K562 (cell line): ENCODE results near the gene ACSL5. TPM values are rescaled to one million over a fixed set of nuclear protein-coding genes. Genes with fewer than 3 reads are reported as not detected.
A peak's percentile ranks its signal among the peaks of the same experiment; 100 is the strongest.

ENCODE experiments used
- ATAC-seq: fragments of 200-7000 bp; cut with Tn5 transposase; 3 replicates; pipeline ENCODE4 v1.9.1; 2020; ENCODE audit warnings: moderate library complexity
- BruUV-seq: library from RNA; stranded (reverse); fragments of 400-500 nt; replicated peaks from 2 replicates; lab custom pipeline; 2021; lab: Mats Ljungman, UMichigan
- CTCF ChIA-PET: fragments of 300-600 bp; formaldehyde crosslinking; extraction: SDS; loops from one replicate; lab custom pipeline; 2021; ENCODE audit warnings: low intra/inter-chr PET ratio; lab: Yijun Ruan, JAX
- POLR2A ChIA-PET: fragments of 300-600, 350-650 bp; sonication (Branson Sonifier 250); formaldehyde crosslinking; extraction: SDS; loops from one replicate; lab custom pipeline; 2021; ENCODE audit warnings: antibody characterized with exemption, inconsistent platforms; lab: Yijun Ruan, JAX
- DNase-seq, 4 experiments: peaks; one replicate each; pipeline versions ENCODE4 v3.0.0 to v3.0.0-alpha.2; 2011 to 2018; ENCODE audit warnings: low spot score in 3 of 4, mixed read lengths in 3 of 4; ENCODE audit errors: extremely low read depth in 1 of 4
- FAIRE-seq: peaks from 2 replicates; lab custom pipeline; 2011; peaks lifted over from hg19 to GRCh38; lab: Jason Lieb, UNC
- H2AFZ ChIP-seq: 2 replicates; pipeline ENCODE4 v1.6.0; 2011; ENCODE audit warnings: low read depth, low read length, control low read depth, inconsistent platforms
- H3K27ac ChIP-seq: fragments of 200-600 bp; 3 replicates; pipeline ENCODE4 v1.8.0; 2011; ENCODE audit warnings: low read depth, mild to moderate bottlenecking, control low read depth, inconsistent platforms, low read length, moderate library complexity, mixed read lengths; ENCODE audit errors: extremely low read depth
- H3K27me3 ChIP-seq, 2 experiments: fragments of 300-600 bp in 1 of 2; 2 replicates in 1 of 2; 3 replicates in 1 of 2; pipeline versions ENCODE4 v1.6.0 to v1.8.0; 2011; ENCODE audit warnings: inconsistent platforms in 2 of 2, low read length in 2 of 2, mild to moderate bottlenecking in 1 of 2, mixed read lengths in 1 of 2, moderate library complexity in 1 of 2; ENCODE audit not compliant: control insufficient read depth in 2 of 2, insufficient read depth in 2 of 2
- H3K36me3 ChIP-seq: fragments of 300-600 bp; 3 replicates; pipeline ENCODE4 v1.8.0; 2011; ENCODE audit warnings: mild to moderate bottlenecking, low read length, inconsistent platforms; ENCODE audit not compliant: control insufficient read depth, insufficient read depth
- H3K4me1 ChIP-seq, 2 experiments: fragments of 200-600 bp in 1 of 2; replicated peaks in 1 of 2; 2 replicates in 1 of 2; 3 replicates in 1 of 2; pipeline versions ENCODE4 v1.5.1 to v1.8.0; 2011; ENCODE audit warnings: inconsistent platforms in 2 of 2, low read length in 2 of 2, mild to moderate bottlenecking in 1 of 2, mixed read lengths in 1 of 2, moderate library complexity in 1 of 2; ENCODE audit not compliant: control insufficient read depth in 2 of 2, insufficient read depth in 2 of 2
- H3K4me2 ChIP-seq: 2 replicates; pipeline ENCODE4 v1.6.1; 2011; ENCODE audit warnings: low read length, control low read depth, inconsistent platforms, mixed read lengths; ENCODE audit not compliant: insufficient read depth
- H3K4me3 ChIP-seq: fragments of 200-600 bp; sonication (generic), shearing (Covaris generic); 2 replicates; pipeline ENCODE4 v1.5.1; 2016; ENCODE audit warnings: control low read depth, inconsistent platforms
- H3K79me2 ChIP-seq: fragments of 200-600 bp; 3 replicates; pipeline ENCODE4 v1.8.0; 2011; ENCODE audit warnings: low read length, inconsistent platforms; ENCODE audit not compliant: control insufficient read depth, insufficient read depth
- H3K9ac ChIP-seq, 2 experiments: 2 replicates each; pipeline versions ENCODE4 v1.6.0 to v1.6.1; 2011; ENCODE audit warnings: low read depth in 2 of 2, low read length in 2 of 2, control low read depth in 1 of 2, inconsistent platforms in 1 of 2, mild to moderate bottlenecking in 1 of 2, mixed read lengths in 1 of 2; ENCODE audit not compliant: insufficient read depth in 1 of 2
- H3K9me1 ChIP-seq: one replicate; pipeline ENCODE4 v1.6.0; 2011; ENCODE audit warnings: inconsistent platforms, mild to moderate bottlenecking, low read length, moderate library complexity; ENCODE audit not compliant: control insufficient read depth, insufficient read depth
- H3K9me3 ChIP-seq: replicated peaks from 2 replicates; pipeline ENCODE4 v1.5.1; 2011; ENCODE audit warnings: low read depth, low read length, inconsistent platforms; ENCODE audit not compliant: control insufficient read depth, insufficient read depth
- H4K20me1 ChIP-seq: replicated peaks from 2 replicates; pipeline ENCODE4 v1.6.1; 2011; ENCODE audit warnings: low read length, inconsistent platforms, mixed read lengths; ENCODE audit not compliant: control insufficient read depth, insufficient read depth
- ATF3 ChIP-seq, 2 experiments: fragments of 450-650 bp in 1 of 2; sonication (generic) in 1 of 2; formaldehyde crosslinking in 1 of 2; IDR thresholded peaks in 1 of 2; conservative IDR thresholded peaks in 1 of 2; 2 replicates each; pipeline versions ENCODE4 v1.6.1 to v1.8.1; 2016 to 2023; ENCODE audit warnings: mild to moderate bottlenecking in 2 of 2, moderate library complexity in 2 of 2, inconsistent platforms in 1 of 2, missing genetic modification reagents in 1 of 2
- CEBPB ChIP-seq: fragments of 450-650 bp; IDR thresholded peaks from 2 replicates; pipeline ENCODE4 v1.6.1; 2016; ENCODE audit warnings: missing genetic modification characterization, missing compliant biosample characterization
- KAT7 ChIP-seq: sonication (generic); formaldehyde crosslinking; IDR thresholded peaks from 2 replicates; pipeline ENCODE4 v1.8.0; 2022; ENCODE audit warnings: missing genetic modification reagents, mild to moderate bottlenecking, borderline replicate concordance
- VEZF1 ChIP-seq: fragments of 200-800 bp; sonication (Bioruptor generic); IDR thresholded peaks from 2 replicates; pipeline ENCODE4 v1.6.1; 2017; ENCODE audit warnings: missing genetic modification characterization, missing compliant biosample characterization
- ZNF263 ChIP-seq: sonication (generic); formaldehyde crosslinking; IDR thresholded peaks from 2 replicates; pipeline ENCODE4 v1.8.0; 2022; ENCODE audit warnings: mild to moderate bottlenecking, missing genetic modification reagents, borderline replicate concordance
- WGBS: fragments of 100-300 bp; shearing (Covaris generic); methylation state at CpG from one replicate; pipeline ENCODE4 v1.1.6; 2016; ENCODE audit warnings: low coverage, mixed read lengths; ENCODE audit not compliant: insufficient coverage; ENCODE audit errors: missing lambda C conversion rate; 5-methylcytosine and 5-hydroxymethylcytosine counted together
- in situ Hi-C: fragments of 300-500 bp; cut with MboI; formaldehyde crosslinking; loops from 4 replicates; pipeline ENCODE4 v1.15.0; 2018; ENCODE audit warnings: inconsistent platforms, mixed read lengths
- intact Hi-C: fragments of 100-400 bp; cut with micrococcal nuclease; formaldehyde crosslinking; loops from 2 replicates; pipeline ENCODE4 v1.14.2; 2022
- polyA plus RNA-seq, 8 experiments: library from polyadenylated mRNA; depleted of rRNA in 4 of 8; stranded (reverse) in 5 of 8; unstranded in 3 of 8; fragments of >200 nt; fragmentation: Nextera tagmentation in 2 of 8; fragmentation: Illumina TruSeq in 1 of 8; extraction: Ambion mirVana in 2 of 8; extraction: Trizol in 1 of 8; gene quantifications; 2 replicates each; pipeline versions ENCODE4 v1.2.1 to v1.2.3, GENCODE V29; 2011 to 2014; ENCODE audit warnings: inconsistent platforms in 1 of 8, missing spikeins in 1 of 8
- total RNA-seq, 7 experiments: library from RNA; depleted of rRNA in 6 of 7; stranded (reverse); fragments of >200 nt in 6 of 7; fragmentation: Illumina TruSeq in 2 of 7; extraction: Trizol in 2 of 7; gene quantifications; 2 replicates each; pipeline versions ENCODE4 v1.2.1 to v1.2.3, GENCODE V29; 2011 to 2021; ENCODE audit warnings: low replicate concordance in 1 of 7

Gene ACSL5
- total and polyA plus RNA-seq, 9 of the 15 experiments (the other 6 are each of a cell fraction or from before 2014, with no cell fraction given), result 0.19 to 1.4 (median 0.55) TPM

DNA sequence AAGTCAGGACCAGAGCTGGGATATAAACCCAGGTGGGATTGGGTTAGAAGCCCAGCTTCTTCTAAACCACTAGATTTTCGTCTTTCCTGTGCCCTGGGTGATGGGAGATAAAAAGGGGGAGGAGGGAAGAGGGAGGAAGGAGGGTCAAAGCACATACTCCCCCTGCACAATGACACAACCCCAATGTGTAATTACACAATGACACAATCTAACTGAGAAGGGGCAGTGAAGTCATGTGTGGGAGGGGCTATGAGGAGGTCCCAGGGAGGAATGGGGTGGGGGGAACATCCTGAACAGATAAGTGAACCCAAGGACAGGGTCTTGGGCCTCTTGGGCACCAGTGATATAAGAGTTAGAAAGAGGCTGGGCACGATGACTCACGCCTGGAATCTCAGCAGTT is 46.2 kb upstream of the ACSL5 start:
- peak in 2 of 4 experiments; percentile 4 to 11 for DNase-seq
- H2AFZ ChIP-seq, result no peak overlapping the region

More for the DNA sequence above, 46.2 kb upstream of the ACSL5 start:
- no peak overlapping the region for H3K4me3 ChIP-seq
- peaks cover 0 to 3% of the 10 kb centered on the region in 2 experiments; a peak in 1 of 5 replicates for H3K4me1 ChIP-seq
- ATAC-seq (no peak), FAIRE-seq (no peak)
- no peak overlapping the region for H3K9ac ChIP-seq
- no peaks in the 10 kb centered on the region for H3K79me2 ChIP-seq
- TF ChIP-seq ATF3 (IDR thresholded peaks at IDR 0.05), result peak; percentile 52
- TF ChIP-seq ATF3 (CRISPR knock-in tag; conservative IDR thresholded peaks at IDR 0.05), result no peak
- peak; percentile 40; the same call in 1 of the 2 replicates for TF ChIP-seq VEZF1 (CRISPR knock-in tag)
- TF ChIP-seq ZNF263 (CRISPR knock-in tag), result peak; percentile 66
- TF ChIP-seq KAT7 (CRISPR knock-in tag), result no peak
- TF ChIP-seq CEBPB (tag), result peak; percentile 40; the same call in 1 of the 2 replicates
- no peaks in the 10 kb centered on the region for H3K36me3 ChIP-seq
- peaks cover 0 to 6% of the 10 kb centered on the region in 2 experiments; a peak in 2 of 5 replicates for H3K27me3 ChIP-seq
- H3K9me1 ChIP-seq, result no peaks in the 10 kb centered on the region
- no peaks in the 10 kb centered on the region for H4K20me1 ChIP-seq
- intact Hi-C loops, result no loop called here
- no peak overlapping the region for H3K4me2 ChIP-seq
- H3K9me3 ChIP-seq, result no peaks in the 10 kb centered on the region
- ChIA-PET CTCF (no interaction called here), POLR2A (no interaction called here)
- WGBS, result 12% methylated on average over 3 of the region's 3 CpGs
- no TSS peak for BruUV-seq
- in situ Hi-C loops, result loop anchor here (10.0 kb wide), 1 partner anchor 117 kb away; the partner anchor contains the start of genes VTI1A and ZDHHC6
- no peak overlapping the region for H3K27ac ChIP-seq
